ENCODE measurements around the gene PCP4L1. TPM values are rescaled to one million over a fixed set of nuclear protein-coding genes. Genes with fewer than 3 reads are reported as not detected.
A peak's percentile ranks its signal among the peaks of the same experiment; 100 is the strongest.

Gene PCP4L1
- total RNA-seq, 1 experiment from 2014 or later: not detected

GRCh38 chr1:161229896-161230295, 28.6 kb upstream of the PCP4L1 start:
- H3K9me2 ChIP-seq (ENCODE audit: insufficient read depth): no peaks in the 10 kb centered on the region
- DNase-seq (ENCODE audit: low read depth, low spot score) (no peak), ATAC-seq (no peak)
- H3K27me3 ChIP-seq (ENCODE audit: insufficient read depth, low read length): no peaks in the 10 kb centered on the region
- no peaks in the 10 kb centered on the region for H3K9me3 ChIP-seq (ENCODE audit: control insufficient read depth in 1 of 2, insufficient read depth in 1 of 2, low read depth in 1 of 2, low read length in 2 of 2)
- CTCF ChIA-PET: interaction anchor here (1.1 to 1.7 kb wide), 2 partner anchors 48 to 152 kb away, joined by 3 to 11 read pairs; no protein-coding TSS in a partner anchor
- no peak overlapping the region for H3K9ac ChIP-seq (ENCODE audit: low read length)
- RAD21 ChIA-PET (ENCODE audit: low non-redundant PET in 1 of 2, low total read pairs in 2 of 2, uncharacterized antibody in 2 of 2, unreplicated experiment in 2 of 2): interaction anchor here in 1 of 2 experiments (1.0 kb wide), 1 partner anchor 76 kb away, joined by 3 read pairs; no protein-coding TSS in a partner anchor
- peaks cover 4 to 17% of the 10 kb centered on the region in 2 experiments for H3K36me3 ChIP-seq (ENCODE audit: control insufficient read depth in 1 of 2, insufficient read depth in 2 of 2, low read length in 2 of 2)
- peaks cover 14 to 24% of the 10 kb centered on the region in 2 experiments; a peak in 3 of 4 replicates for H3K4me1 ChIP-seq (ENCODE audit: control insufficient read depth in 1 of 2, insufficient read depth in 2 of 2, low read length in 2 of 2)
- POLR2A ChIA-PET: no interaction called here
- H3K79me2 ChIP-seq (ENCODE audit: insufficient read depth, low read length): no peaks in the 10 kb centered on the region
- H3K4me3 ChIP-seq (replicated peaks in 1 of 2; ENCODE audit: low read depth in 1 of 2, low read length in 2 of 2): no peak overlapping the region
- TF ChIP-seq RAD21 (IDR thresholded peaks at IDR 0.05; ENCODE audit: low read depth) (peak; percentile 33; the same call in 1 of the 2 replicates), YY1 (IDR thresholded peaks at IDR 0.05; ENCODE audit: extremely low read depth, insufficient replicate concordance, low read depth, low read length) (no peak), SRF (IDR thresholded peaks at IDR 0.05; ENCODE audit: low read depth) (no peak), CTCF (IDR thresholded peaks at IDR 0.05 in 2 of 3, conservative IDR thresholded peaks at IDR 0.05 in 1 of 3; ENCODE audit: borderline replicate concordance in 1 of 3, insufficient read depth in 1 of 3, low read depth in 2 of 3, low read length in 2 of 3) (peak; percentile 24 to 34 (median 27); a peak in 5 of 6 replicates), ZFX (IDR thresholded peaks at IDR 0.05) (no peak), EZH2 (IDR thresholded peaks at IDR 0.05) (no peak)
- H4K20me1 ChIP-seq (ENCODE audit: insufficient read depth): no peaks in the 10 kb centered on the region
- no peak overlapping the region for H3K27ac ChIP-seq (ENCODE audit: low read depth, low read length)
- no peak overlapping the region for H2AFZ ChIP-seq (ENCODE audit: low read depth, low read length, poor library complexity, severe bottlenecking)
- no TSS peak for BruUV-seq (replicated peaks)
- intact Hi-C loops (cut with micrococcal nuclease): no loop called here
- no peak overlapping the region for H3K4me2 ChIP-seq (ENCODE audit: low read length)

- POLR2A ChIA-PET: no interaction called here
- RAD21 ChIA-PET (ENCODE audit: low non-redundant PET in 1 of 2, low total read pairs in 2 of 2, uncharacterized antibody in 2 of 2, unreplicated experiment in 2 of 2): no interaction called here
- Histone ChIP-seq H3K79me2 (ENCODE audit: insufficient read depth, low read length) (no peaks in the 10 kb centered on the region), H3K9me3 (ENCODE audit: control insufficient read depth in 1 of 2, insufficient read depth in 1 of 2, low read depth in 1 of 2, low read length in 2 of 2) (no peaks in the 10 kb centered on the region), H3K27ac (ENCODE audit: low read depth, low read length) (no peak overlapping the region), H4K20me1 (ENCODE audit: insufficient read depth) (no peaks in the 10 kb centered on the region), H3K27me3 (ENCODE audit: insufficient read depth, low read length) (no peaks in the 10 kb centered on the region), H3K36me3 (ENCODE audit: control insufficient read depth in 1 of 2, insufficient read depth in 2 of 2, low read length in 2 of 2) (peaks cover 4 to 17% of the 10 kb centered on the region in 2 experiments), H2AFZ (ENCODE audit: low read depth, low read length, poor library complexity, severe bottlenecking) (no peak overlapping the region), H3K9ac (ENCODE audit: low read length) (no peak overlapping the region), H3K4me2 (ENCODE audit: low read length) (no peak overlapping the region), H3K9me2 (ENCODE audit: insufficient read depth) (no peaks in the 10 kb centered on the region), H3K4me1 (ENCODE audit: control insufficient read depth in 1 of 2, insufficient read depth in 2 of 2, low read length in 2 of 2) (peaks cover 8 to 17% of the 10 kb centered on the region in 2 experiments; a peak in 3 of 4 replicates), H3K4me3 (replicated peaks in 1 of 2; ENCODE audit: low read depth in 1 of 2, low read length in 2 of 2) (no peak overlapping the region)
- intact Hi-C loops (cut with micrococcal nuclease): no loop called here
- CTCF ChIA-PET: interaction anchor here (1.7 kb wide), 1 partner anchor 151 kb away, joined by 11 read pairs; no protein-coding TSS in a partner anchor
- DNase-seq (ENCODE audit: low read depth, low spot score) (no peak), ATAC-seq (no peak)
- no peak for TF ChIP-seq SRF (IDR thresholded peaks at IDR 0.05; ENCODE audit: low read depth)
- BruUV-seq (replicated peaks): no TSS peak
Observed at GRCh38 chr1:161230762-161231161, 27.8 kb upstream of the PCP4L1 start.

Measured in HCT116 (cell line).